Measurements from ENCODE around the gene CPT1B.
"Not testable (repeated sequence)": the region's sequence is repeated elsewhere in the genome, so short reads cannot be mapped to it uniquely, and the experiment has no call there.

The CPT1B gene

DNA sequence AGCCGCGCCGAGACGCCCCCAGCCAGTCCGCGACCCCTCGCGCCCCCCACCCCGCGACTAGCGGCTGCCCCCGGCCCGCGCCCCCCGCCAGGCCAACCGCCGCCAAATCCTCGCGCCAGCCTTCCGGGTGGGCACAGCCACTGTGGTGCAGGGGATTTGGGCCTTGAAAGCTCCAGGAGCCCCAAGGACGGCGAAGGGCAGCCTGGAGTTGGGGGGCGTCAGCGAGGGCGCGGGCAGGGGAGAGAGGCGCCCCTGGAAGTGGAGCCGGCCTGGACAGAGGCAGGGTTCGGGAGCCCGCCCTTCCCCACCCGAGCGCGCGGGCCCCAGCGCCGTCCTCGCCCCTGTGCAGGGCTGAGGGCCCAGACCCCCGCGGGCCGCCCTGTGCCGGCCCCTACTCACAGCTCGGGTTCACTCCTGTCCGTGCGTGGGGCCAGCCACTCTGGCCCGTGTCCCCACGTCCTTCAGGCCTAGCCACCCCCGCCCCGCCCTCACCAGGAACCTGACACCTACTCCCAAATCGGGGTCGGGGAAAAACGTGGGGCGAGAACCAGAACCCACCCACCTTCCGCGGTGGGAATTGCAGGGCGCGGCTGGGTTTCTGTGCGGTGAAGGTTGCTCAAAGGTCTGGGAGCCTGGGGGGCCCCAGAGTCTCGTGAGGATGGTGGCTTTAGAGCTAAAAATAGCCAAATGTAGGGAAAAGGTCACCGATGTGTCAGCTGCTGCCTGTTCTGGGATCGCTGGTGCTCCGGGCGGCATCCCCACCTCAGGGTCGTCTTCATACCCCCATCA lies at the start of gene CPT1B:
TSS of gene CPT1B (minus strand) at position 441 of the 789 bp plus-strand sequence. CDS start 512 bp downstream, outside the sequence.
- no peak for DNase-seq

DNA sequence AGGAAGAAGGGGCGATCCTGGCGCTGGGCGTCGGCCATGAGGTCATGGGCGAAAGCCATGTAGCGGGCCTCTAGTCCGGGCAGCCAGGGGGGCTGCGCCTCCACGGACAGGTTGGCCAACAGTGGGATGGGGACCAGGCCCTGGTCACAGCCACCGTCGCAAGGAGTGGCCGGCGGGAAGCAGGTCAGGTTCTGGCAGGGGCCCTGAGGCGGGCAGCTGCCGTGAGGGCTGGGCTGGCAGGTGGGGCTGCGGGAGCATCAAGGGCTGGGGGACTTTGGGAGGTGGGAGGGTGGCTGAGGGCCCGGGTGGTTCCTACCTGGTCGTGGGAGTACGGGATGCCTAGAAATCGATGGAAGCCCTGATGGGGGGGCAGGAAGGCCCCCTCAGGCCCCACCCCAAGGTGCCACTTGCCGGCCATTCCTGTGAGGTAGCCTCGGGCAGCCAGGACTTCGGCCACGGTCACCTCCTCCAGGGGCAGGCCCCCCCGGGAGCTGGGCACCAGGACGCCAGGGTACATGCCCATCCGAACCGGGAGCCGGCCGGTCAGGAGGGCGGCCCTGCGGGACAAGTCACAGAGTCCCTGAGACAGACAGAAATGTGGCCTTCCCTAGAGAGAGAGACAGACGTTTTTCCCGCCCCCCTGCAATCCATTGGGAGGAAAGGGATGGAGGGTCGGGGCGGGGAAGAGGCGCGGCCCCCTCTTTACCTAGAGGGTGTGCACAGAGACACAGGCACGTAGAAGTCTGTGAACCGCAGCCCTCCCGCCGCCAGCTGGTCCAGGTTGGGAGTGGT lies 48.8 kb upstream of the CPT1B start:
- DNase-seq = no peak

DNA sequence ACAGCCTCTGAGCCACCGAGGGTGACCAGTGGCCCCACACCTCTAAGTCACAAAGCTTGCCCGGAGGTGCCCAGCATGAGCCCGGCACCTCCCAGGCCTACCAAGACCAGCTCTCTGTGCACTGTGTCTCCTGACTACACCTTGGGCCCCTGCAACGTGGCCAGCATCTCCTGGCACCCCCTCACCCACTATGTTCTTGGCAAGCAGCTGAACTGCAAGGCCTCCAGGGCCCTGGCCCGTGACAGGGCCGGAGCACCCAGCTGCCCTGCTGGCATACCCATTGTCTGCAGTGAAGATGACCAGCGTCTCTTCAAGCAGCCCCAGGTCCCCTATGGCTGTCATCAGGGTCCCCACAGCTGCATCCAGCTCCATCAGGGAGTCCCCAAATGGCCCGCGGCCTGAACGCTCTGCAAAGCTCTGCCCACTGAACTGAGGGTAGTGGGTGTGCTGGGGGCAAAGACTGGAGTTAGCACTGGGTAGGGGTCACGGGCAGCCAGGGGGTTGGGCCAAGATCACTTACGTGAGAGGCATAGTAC lies 48.2 kb upstream of the CPT1B start:
- no peak for DNase-seq

DNA sequence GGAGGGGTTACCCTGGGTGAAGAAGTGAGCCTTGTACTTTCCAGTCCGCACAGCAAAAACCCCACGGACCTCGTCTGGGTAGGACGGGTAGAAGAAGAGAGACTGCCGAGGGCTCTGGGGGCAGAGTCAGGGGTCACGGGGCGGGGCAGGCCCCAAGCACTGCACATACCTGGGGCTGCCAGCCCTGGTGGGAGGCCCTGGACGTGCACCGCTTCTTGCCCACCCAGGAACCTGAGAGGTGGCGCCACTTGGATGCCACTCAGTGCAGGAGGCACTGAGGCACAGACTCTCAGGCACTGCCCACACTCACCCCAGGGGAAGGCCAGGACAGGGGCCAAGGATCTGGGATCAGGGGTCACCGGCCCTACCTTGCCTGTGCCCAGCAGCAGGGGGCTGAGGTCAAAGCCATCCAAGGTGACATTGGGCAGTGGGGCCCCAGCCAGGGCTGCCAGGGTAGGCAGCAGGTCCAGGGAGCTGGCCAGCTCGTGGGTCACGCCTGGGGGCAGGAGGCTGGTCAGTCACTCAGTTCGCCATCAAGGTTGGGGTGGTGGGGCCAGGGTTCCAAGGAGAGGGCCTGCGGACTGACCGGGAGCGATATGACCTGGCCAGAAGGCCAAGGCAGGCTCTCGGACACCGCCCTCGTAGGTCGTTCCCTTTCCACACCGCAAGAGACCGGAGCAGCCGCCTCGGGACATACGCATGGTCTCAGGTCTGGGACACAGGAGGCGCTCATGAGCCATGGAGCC lies 47.5 kb upstream of the CPT1B start:
- no peak for DNase-seq

DNA sequence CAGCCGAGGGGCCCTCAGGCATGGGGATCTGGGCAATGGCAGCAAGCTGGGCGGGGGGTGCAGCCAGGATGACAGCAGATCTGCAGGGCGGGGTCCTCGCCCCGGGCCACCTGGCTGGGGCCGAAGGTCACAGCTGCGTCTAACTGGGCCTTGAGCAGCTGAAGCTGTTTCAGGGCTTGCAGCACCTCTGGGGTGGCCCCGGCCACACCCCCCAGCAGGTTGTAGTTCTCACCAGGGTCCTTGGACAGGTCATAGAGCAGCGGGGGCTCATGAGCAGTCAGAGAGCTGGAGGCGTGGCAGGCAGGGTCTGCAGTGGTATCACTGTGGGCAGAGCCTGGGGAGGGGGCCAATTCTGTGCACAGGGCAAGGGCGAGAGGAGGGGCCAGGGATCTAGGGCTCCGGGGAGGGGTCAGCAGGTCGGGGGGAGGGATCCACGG lies 46.9 kb upstream of the CPT1B start:
- DNase-seq = no peak

DNA sequence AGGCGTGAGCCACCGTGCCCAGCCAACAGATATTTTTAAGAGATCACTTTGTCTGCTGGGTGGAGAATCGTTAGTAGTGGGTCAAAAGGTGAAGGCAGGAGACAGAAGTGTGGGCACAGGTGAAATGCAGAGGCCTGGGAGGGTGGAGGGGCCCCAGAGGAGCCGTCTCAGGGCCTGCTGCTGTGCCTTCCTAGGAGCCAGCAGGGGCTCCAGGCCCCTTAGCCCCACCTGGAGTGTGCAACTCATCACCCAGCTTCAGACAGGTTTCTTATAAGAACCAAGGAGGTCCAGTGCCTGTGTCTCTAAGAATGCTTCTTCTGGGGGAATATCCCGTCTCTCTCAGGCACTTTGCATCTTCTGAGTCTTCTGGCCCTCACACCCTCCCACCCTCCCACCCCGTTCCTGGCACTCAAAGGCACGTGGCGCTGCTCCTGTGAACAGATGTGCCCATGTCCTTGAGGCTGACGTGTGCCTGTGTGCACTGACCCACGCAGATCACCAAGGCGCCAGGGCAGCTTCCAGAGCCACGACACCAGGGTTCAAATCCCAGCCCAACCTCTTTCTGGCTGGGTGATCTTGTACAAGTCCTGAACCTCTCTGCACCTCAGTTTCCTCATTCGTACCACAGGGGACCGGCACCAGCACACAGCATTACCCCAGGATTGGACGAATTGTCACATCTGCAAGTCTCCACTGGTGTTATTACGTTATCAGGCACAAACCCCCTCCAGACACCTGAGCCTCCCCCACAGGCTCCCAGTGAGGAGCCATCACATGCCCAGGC lies 46.3 kb upstream of the CPT1B start:
- no peak for DNase-seq

DNA sequence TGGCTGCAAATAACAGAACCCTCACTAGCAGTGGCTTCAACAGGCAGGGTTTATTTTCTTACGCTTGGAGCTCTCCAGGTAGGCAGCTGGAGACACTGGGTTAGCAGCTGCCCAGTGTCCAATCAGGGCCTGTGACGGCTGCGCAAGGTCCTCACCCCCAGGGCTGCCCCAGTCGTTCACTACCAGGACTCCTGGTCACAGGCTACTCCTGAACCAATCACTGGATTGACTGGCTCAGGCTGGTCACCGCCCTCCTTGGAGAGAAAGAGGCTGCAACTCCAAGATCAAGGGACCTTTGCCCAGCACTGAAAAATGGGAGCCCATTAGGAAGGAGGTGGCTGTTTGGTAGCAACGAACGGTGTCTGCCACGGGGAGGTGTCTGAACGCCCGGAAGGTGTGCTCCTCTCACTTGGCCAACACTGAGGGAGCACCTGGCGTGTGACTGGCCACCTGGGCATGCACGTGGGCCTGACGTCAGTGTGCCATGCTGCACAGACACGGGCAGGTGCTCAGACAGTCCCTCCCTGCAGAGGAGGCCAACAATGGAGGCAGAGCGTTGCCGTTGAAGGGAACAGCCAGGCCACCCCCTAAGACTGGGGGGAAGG lies 44.6 kb upstream of the CPT1B start:
- no peak for DNase-seq

DNA sequence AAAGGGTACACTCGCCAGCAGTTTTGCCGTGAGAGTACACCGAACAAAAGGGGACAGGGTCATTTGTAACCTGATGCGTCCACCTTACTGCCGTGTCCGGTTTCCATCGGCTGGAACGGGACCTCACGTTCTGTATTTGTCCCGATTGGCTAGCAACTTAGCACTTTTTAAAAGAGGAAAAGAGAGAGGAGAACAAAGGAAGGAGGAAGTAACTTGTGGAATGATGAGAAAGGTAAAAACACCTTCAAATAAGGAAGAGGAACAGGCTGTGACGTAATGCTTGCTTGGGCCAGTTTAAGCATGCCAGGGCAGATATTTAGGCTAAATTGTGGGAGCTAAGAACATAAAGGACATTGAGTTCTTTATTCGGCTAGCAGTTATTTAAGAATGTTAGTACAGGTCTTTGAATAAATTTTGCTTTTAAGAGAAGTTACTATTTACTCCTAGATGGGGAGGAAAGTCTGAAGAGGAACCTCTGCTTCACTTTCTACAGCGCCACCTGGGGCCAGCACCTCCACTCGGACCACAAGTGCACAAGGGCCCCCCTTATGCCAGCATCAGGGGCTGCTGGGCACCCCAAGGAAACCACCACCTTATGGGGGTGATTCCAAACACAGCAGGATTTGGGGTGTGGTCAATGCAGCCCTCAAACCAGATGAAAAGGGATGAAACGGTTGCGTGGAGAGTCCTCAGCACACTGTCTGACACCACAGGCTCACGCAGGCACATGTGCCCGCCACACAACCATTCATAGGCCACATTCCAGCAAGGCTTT lies 43.9 kb upstream of the CPT1B start:
- peak; percentile 52 for DNase-seq

DNA sequence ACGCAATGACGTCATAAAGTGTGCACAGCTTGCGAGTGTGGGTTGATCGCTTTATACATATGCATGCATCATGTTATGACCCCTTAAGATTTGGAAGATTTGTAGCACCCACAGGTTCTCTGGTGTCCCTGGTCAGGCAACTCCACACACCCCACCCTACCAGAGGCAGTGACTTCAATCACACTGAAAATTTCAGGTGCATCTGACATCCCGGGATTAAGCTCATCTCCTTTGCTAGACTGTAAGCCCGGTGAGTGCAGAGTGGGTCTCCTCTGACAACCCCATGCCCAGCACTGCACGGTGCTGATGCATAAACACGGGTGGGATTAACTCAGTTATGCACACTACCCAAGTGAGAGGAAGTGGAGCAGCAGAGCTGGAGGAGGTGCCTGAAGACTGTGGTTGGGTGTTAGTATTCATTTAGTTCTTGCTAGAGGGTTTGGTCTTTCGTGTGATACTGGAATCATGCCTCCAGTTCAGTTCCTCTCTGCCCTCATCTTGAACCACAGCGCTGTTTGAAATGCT lies 43.2 kb upstream of the CPT1B start:
- peak; percentile 66 for DNase-seq

DNA sequence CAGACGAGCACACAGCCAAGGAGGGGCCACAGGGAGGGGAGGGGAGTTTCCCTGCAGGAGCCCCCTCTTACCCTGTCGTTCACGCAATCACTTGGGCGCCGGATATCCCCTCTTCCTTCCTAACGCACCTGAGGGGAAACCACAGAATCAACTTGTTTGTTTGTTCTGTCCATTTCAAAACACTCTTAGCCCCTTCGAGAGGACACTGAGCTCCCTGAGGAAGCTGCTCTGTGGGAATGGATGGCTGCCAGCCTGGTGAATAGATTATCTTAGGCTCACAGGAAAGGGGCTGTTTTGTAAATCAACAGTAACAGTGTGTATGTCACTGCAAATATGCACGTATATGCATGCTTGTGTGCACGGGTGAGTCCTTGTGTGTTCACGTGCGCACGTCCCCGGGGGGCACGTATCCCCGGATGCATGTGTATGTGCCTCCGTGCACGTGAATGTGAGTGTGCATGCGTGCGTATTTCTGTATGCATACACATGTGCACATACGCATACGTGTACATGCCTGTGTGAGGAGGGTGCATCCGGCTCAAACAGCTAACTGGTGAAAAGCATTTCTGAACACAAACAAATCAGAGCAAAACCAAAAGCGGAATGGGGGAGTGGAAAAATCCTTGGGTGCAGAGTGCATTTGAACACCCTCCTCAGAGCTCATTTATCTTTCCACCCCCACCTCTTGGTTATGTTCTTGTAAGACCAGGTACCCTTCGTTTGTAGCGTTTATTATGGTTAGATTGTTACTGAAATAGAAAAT lies 42.5 kb upstream of the CPT1B start:
- peak; percentile 74 for DNase-seq

DNA sequence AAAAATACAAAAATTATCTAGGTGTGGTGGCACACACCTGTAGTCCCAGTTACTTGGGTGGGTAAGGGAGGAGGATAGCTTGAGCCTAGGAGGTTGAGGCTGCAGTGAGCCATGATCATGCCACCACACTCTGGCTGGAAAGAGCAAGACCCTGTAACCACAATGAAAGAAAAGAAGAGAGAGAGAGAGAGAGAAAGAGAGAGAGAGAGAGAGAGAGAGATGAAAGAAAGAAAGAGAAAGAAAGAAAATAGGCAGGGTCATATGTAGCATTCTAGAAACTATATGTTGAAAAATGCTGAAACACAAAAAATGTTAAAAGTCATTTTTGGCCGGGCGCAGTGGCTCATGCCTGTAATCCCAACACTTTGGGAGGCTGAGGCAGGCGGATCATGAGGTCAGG lies 36.1 kb upstream of the CPT1B start:
- not testable (repeated sequence) for DNase-seq

DNA sequence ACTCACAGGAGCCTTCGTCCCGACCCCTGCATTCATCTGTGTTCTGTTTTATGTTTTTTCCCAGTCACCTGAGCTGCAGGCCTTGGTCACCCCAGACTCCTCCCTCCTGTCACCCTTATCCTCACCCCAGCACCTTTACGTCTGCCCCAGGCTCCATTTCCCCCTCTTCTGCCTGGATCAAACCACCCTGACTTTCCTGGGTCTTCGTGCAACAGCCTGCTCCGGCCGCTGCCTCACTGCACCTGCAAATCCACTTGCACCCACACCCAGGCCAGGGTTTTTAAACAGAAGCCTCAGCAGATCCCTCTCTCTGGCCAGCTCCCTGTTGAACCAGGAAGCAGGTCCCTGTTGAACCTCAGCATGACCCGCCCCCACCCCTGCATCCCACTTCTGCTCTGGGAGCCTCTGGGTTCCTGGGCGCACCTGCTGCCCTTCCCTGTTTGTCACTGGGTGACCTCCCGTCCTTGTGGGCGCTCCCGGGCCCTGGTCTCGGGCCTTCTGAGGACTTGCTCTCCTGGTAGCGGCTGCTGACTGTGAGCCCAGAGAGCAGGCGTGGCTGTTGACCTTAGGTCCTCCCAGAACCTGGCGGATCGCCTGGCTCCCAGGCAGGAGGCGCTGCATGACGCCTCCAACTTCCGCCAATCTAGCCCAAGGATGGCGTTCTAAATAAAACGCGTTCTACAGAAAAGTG lies 35.2 kb upstream of the CPT1B start:
- no peak for DNase-seq

DNA sequence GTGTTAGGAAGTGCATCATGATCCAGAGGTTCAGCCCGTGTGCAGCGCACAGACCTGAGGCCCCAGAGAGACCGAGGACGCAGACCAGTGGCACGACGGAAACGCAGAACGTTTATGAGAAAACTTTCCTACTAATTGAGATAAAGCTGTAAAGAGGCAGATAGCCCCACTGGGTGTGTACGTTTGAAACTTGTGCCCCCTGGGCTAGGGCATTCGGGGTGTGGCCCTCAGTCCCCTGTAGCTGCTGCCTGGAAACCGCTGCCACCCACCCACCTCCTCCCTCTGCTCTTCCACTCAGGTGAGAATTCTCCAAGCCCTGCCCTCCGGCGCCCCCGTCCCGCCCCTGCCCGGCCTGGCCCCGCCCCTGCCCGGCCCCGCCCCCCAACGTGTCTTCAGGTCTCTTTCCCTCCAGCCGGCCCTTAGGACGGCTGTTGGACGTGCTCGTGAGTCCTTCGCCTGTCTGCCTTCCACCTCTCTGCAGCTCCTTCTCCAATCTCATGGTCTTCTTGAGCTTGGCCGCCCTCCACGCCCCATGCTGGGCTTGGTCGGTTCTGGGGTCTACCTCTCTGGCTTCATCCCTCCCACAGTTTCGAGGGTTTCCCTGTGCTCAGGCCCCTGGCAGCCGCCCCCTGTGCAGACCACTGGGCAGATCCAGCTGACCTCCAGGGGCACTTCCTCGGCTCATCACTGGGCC lies 34.4 kb upstream of the CPT1B start:
- DNase-seq = no peak

DNA sequence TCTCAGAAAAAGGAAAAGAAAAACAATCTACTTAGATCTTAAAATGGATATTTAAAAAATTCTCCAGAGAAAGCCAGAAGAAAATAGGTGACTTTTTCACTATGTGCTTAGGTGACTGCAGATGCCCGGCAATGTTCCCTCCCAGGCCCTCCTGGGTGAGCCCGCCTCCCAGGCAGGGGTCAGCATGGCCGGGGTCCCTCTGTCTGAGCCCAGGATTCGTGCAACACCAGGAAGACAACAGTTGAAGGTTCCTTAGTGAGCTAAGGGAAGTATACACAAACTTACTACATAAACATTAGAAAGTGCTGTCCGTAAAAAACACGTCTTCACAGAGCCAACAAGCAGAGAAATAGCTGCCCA lies 33.9 kb upstream of the CPT1B start:
- no peak for DNase-seq

DNA sequence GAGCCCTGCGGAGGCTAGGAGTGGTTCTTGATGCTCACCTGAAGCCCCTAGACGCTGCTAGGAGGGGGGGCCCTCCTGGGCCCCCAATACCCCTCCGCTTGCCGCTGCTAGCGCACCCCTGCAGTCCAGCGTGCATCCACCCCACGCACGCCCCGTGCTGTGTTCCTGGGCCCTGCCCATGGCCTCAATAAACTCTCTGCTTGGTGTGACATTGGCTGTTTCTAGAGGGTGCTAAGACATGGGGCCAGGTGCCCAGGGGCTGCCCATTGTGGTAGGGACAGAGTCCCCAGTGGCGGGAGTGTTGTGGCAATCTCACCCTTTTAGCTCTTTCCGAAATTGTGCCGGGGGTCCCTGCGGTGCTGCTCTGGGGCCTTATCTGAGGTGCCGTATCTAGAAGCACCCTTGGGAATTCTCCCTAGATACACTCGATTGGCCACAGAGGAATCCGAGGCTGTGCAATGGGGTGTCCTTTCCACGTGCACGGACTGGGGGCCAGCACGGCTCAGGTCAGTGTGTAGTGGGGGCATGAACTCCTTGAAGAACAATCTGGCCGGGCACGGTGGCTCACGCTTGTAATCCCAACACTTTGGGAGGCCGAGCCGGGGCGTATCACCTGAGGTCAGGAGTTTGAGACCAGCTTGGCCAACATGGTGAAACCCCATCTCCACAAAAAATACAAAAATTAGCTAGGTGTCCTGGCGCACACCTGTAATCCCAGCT lies 33.3 kb upstream of the CPT1B start:
- no peak for DNase-seq

DNA sequence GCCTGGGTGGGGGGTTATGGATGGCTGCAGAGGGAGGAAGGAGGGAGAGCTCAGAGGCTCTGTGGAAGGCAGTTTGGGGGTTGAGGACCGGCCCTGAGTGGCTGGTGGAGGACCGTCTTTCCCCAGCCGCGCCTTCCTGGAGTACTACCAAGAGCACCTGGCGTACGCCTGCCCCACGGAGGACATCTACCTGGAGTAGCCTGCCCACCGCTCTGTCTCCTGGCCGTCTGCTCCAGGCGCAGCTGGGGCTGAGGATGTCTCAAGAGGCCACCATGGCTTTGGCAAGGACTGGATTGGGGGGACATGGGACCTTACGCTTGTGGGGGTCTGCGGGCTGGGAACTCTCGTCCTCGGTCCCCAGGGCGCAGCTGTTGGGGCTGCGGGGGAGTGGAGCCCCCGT lies 32.4 kb upstream of the CPT1B start:
- DNase-seq = no peak

DNA sequence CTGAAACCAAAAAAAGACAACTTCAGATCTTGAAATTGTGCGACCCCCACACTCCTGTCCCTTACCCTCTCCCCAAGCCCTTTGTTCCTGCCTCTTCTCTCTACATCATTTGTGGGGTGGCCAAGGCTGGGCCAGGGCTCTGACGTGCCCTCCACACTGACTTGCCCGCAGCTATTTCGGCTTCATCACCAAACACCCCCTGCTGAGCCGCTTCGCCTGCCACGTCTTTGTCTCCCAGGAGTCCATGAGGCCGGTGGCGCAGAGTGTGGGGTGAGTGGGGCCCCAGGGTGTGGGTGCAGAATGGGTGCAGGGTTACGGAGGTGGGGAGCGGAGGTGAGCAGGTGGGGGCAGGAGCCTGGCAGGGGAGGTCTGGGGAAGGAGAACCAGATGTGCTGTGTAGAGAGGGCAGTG lies 31.8 kb upstream of the CPT1B start:
- DNase-seq = no peak

DNA sequence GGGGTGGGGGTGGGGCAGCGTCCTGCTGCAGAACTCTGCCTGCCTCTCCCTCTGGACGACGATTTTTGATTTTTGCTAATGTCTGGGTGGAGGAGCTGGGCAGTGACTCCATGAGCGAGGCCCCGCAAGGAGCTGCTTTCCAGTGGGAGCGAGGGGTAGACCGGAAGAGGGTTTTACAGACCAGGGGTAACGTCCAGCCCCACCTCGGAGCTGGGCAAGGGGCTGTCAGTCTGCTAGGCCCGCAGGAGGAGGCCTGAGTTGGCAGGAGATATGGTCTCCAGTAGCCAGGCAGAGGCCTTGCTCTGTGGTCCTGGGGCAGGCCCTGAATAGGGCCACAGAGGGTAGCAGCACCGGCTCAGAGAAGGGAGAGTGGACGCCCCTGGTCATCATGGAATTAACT lies 31.4 kb upstream of the CPT1B start:
- no peak for DNase-seq

All from CD4-positive, alpha-beta T cell treated with Interleukin-17A for 1 hour (primary cell).